T follicular helper cell (primary cell): ENCODE results near the gene MUC5AC.
"Not testable (repeated sequence)": the region's sequence is repeated elsewhere in the genome, so short reads cannot be mapped to it uniquely, and the experiment has no call there.

ENCODE experiments used
- DNase-seq: peaks from one replicate; pipeline ENCODE4 v3.0.0-alpha.2; 2020; ENCODE audit warnings: low read depth

Gene MUC5AC

GRCh38 chr11:1162491-1163311 is 4.9 kb downstream of the MUC5AC start:
- DNase-seq = no peak

- DNase-seq = no peak
Measured at GRCh38 chr11:1163321-1163910, 5.7 kb downstream of the MUC5AC start.

- no peak for DNase-seq
Measured at GRCh38 chr11:1163911-1164735, 6.4 kb downstream of the MUC5AC start.

- not testable (repeated sequence) for DNase-seq
Measured at GRCh38 chr11:1164779-1165255, 7.1 kb downstream of the MUC5AC start.

- DNase-seq = no peak
Measured at GRCh38 chr11:1165256-1166041, 7.7 kb downstream of the MUC5AC start.

GRCh38 chr11:1167256-1167655 is 9.5 kb downstream of the MUC5AC start:
- DNase-seq = no peak

- DNase-seq = no peak
Measured at GRCh38 chr11:1167751-1168231, 10.0 kb downstream of the MUC5AC start.

- DNase-seq = no peak
Measured at GRCh38 chr11:1168256-1168655, 10.5 kb downstream of the MUC5AC start.

- no peak for DNase-seq
Measured at GRCh38 chr11:1168721-1169161, 11.0 kb downstream of the MUC5AC start.

- no peak for DNase-seq
Measured at GRCh38 chr11:1171223-1171984, 13.7 kb downstream of the MUC5AC start.

- no peak for DNase-seq
Measured at GRCh38 chr11:1171985-1172728, 14.4 kb downstream of the MUC5AC start.

GRCh38 chr11:1172729-1173117 is 15.0 kb downstream of the MUC5AC start:
- DNase-seq = no peak

- DNase-seq = not testable (repeated sequence)
Measured at GRCh38 chr11:1173396-1173795, 15.6 kb downstream of the MUC5AC start.

- DNase-seq = no peak
Measured at GRCh38 chr11:1174441-1175370, 17.0 kb downstream of the MUC5AC start.

GRCh38 chr11:1175461-1176223 is 17.9 kb downstream of the MUC5AC start:
- no peak for DNase-seq

GRCh38 chr11:1176224-1177019 is 18.7 kb downstream of the MUC5AC start:
- no peak for DNase-seq
